ENCODE data around the gene HOXC11.

- TF ChIP-seq CTCF (IDR thresholded peaks at IDR 0.05) (no peak), POLR2AphosphoS5 (IDR thresholded peaks at IDR 0.05) (no peak), POLR2A (IDR thresholded peaks at IDR 0.05) (no peak)
Measured at GRCh38 chr12:53930591-53931255, 42.2 kb upstream of the HOXC11 start.

All from prostate gland (tissue), 2 donors.